ENCODE results near the gene TNNC1.

TNNC1 gene

GRCh38 chr3:52483577-52484381 is 29.9 kb upstream of the TNNC1 start:
- no peak for DNase-seq

- DNase-seq: no peak
Observed at GRCh38 chr3:52483081-52483480, 29.2 kb upstream of the TNNC1 start.

GRCh38 chr3:52481819-52482521 is 28.1 kb upstream of the TNNC1 start:
- DNase-seq: no peak

- DNase-seq: no peak
Observed at GRCh38 chr3:52480768-52481715, 27.2 kb upstream of the TNNC1 start.

GRCh38 chr3:52479877-52480575 is 26.2 kb upstream of the TNNC1 start:
- no peak for DNase-seq

GRCh38 chr3:52479037-52479876 is 25.4 kb upstream of the TNNC1 start:
- no peak for DNase-seq

- DNase-seq: no peak
Observed at GRCh38 chr3:52477796-52478095, 23.9 kb upstream of the TNNC1 start.

GRCh38 chr3:52477076-52477795 is 23.4 kb upstream of the TNNC1 start:
- DNase-seq: no peak

GRCh38 chr3:52473026-52473425 is 19.2 kb upstream of the TNNC1 start:
- no peak for DNase-seq

- no peak for DNase-seq
Observed at GRCh38 chr3:52472239-52473000, 18.6 kb upstream of the TNNC1 start.

GRCh38 chr3:52471371-52472238 is 17.8 kb upstream of the TNNC1 start:
- DNase-seq: no peak

- no peak for DNase-seq
Observed at GRCh38 chr3:52470920-52471319, 17.1 kb upstream of the TNNC1 start.

GRCh38 chr3:52469001-52469400 is 15.2 kb upstream of the TNNC1 start:
- DNase-seq: no peak

- DNase-seq: no peak
Observed at GRCh38 chr3:52468336-52468735, 14.5 kb upstream of the TNNC1 start.

- DNase-seq: no peak
Observed at GRCh38 chr3:52463416-52463815, 9.6 kb upstream of the TNNC1 start.

- DNase-seq: no peak
Observed at GRCh38 chr3:52461874-52462273, 8.0 kb upstream of the TNNC1 start.

- DNase-seq: no peak
Observed at GRCh38 chr3:52458770-52459545, 5.1 kb upstream of the TNNC1 start.

GRCh38 chr3:52458031-52458760 is 4.4 kb upstream of the TNNC1 start:
- DNase-seq: no peak
